H9 (cell line): ENCODE measurements around the gene ATAD2B. TPM values are rescaled to one million over a fixed set of nuclear protein-coding genes. Genes with fewer than 3 reads are reported as not detected.

ENCODE experiments used
- DNase-seq: peaks from one replicate; pipeline ENCODE4 v3.0.0-alpha.2; 2017
- H2AFZ ChIP-seq: one replicate; pipeline ENCODE4 v1.6.1; 2013; ENCODE audit warnings: mild to moderate bottlenecking, low read length, control low read depth, moderate library complexity
- H2AK5ac ChIP-seq: 2 replicates; pipeline ENCODE4 v1.6.1; 2013; ENCODE audit warnings: low read length, control low read depth, mixed read lengths; ENCODE audit not compliant: insufficient read length
- H2BK120ac ChIP-seq: one replicate; pipeline ENCODE4 v1.6.1; 2013; ENCODE audit warnings: low read depth, mild to moderate bottlenecking, low read length, control low read depth, inconsistent platforms; ENCODE audit not compliant: poor library complexity, severe bottlenecking
- H2BK12ac ChIP-seq: 2 replicates; pipeline ENCODE4 v1.6.1; 2013; ENCODE audit warnings: low read length, control low read depth, mixed read lengths, low read depth; ENCODE audit not compliant: insufficient read length
- H2BK15ac ChIP-seq: 2 replicates; pipeline ENCODE4 v1.6.1; 2013; ENCODE audit warnings: low read depth, low read length, control low read depth
- H2BK20ac ChIP-seq: one replicate; pipeline ENCODE4 v1.6.1; 2013; ENCODE audit warnings: low read depth, mild to moderate bottlenecking, low read length, control low read depth, inconsistent platforms; ENCODE audit not compliant: poor library complexity, severe bottlenecking
- H2BK5ac ChIP-seq: 2 replicates; pipeline ENCODE4 v1.6.1; 2013; ENCODE audit warnings: low read length, control low read depth, mixed read lengths; ENCODE audit not compliant: insufficient read length
- H3K14ac ChIP-seq: 2 replicates; pipeline ENCODE4 v1.6.1; 2013; ENCODE audit warnings: low read length, control low read depth; ENCODE audit not compliant: insufficient read depth
- H3K18ac ChIP-seq: 2 replicates; pipeline ENCODE4 v1.6.1; 2013; ENCODE audit warnings: low read depth, mild to moderate bottlenecking, mixed read lengths, low read length, control low read depth; ENCODE audit not compliant: insufficient read length
- H3K23ac ChIP-seq: 2 replicates; pipeline ENCODE4 v1.6.1; 2013; ENCODE audit warnings: low read length, control low read depth, mixed read lengths, low read depth; ENCODE audit not compliant: insufficient read length
- H3K23me2 ChIP-seq: 2 replicates; pipeline ENCODE4 v1.6.1; 2013; ENCODE audit warnings: low read depth, mild to moderate bottlenecking, mixed read lengths, low read length, control low read depth; ENCODE audit not compliant: insufficient read length, poor library complexity, severe bottlenecking
- H3K27ac ChIP-seq: 2 replicates; pipeline ENCODE4 v1.5.1; 2013; ENCODE audit warnings: low read length, control low read depth, mixed read lengths, low read depth; ENCODE audit not compliant: insufficient read length
- H3K27me3 ChIP-seq: 2 replicates; pipeline ENCODE4 v1.6.1; 2013; ENCODE audit warnings: low read length, control low read depth, inconsistent platforms; ENCODE audit not compliant: insufficient read depth
- H3K4ac ChIP-seq: 2 replicates; pipeline ENCODE4 v1.6.1; 2013; ENCODE audit warnings: low read depth, mild to moderate bottlenecking, control low read depth, inconsistent platforms, low read length, moderate library complexity
- H3K4me1 ChIP-seq: 2 replicates; pipeline ENCODE4 v1.6.1; 2013; ENCODE audit warnings: low read length, control low read depth, inconsistent platforms; ENCODE audit not compliant: insufficient read depth
- H3K4me2 ChIP-seq: 2 replicates; pipeline ENCODE4 v1.6.1; 2013; ENCODE audit warnings: low read length, control low read depth, mixed read lengths; ENCODE audit not compliant: insufficient read length, insufficient read depth
- H3K56ac ChIP-seq: 2 replicates; pipeline ENCODE4 v1.6.1; 2013; ENCODE audit warnings: low read depth, mild to moderate bottlenecking, mixed read lengths, low read length, control low read depth; ENCODE audit not compliant: insufficient read length
- H3K79me1 ChIP-seq: 2 replicates; pipeline ENCODE4 v1.6.1; 2013; ENCODE audit warnings: low read depth, mild to moderate bottlenecking, moderate library complexity, low read length, control low read depth, inconsistent platforms; ENCODE audit not compliant: insufficient read depth, poor library complexity, severe bottlenecking
- H3K79me2 ChIP-seq: 2 replicates; pipeline ENCODE4 v1.6.1; 2013; ENCODE audit warnings: low read length, control low read depth, inconsistent platforms; ENCODE audit not compliant: insufficient read depth
- H3K9ac ChIP-seq: 2 replicates; pipeline ENCODE4 v1.6.1; 2013; ENCODE audit warnings: low read length, control low read depth, mixed read lengths; ENCODE audit not compliant: insufficient read length; ENCODE audit errors: extremely low read depth
- H3K9me3 ChIP-seq: one replicate; pipeline ENCODE4 v1.6.1; 2013; ENCODE audit warnings: low read depth, low read length, inconsistent platforms; ENCODE audit not compliant: control insufficient read depth
- H3T11ph ChIP-seq: one replicate; pipeline ENCODE4 v1.6.1; 2013; ENCODE audit warnings: mild to moderate bottlenecking, low read length, control low read depth, inconsistent platforms
- H4K20me1 ChIP-seq: one replicate; pipeline ENCODE4 v1.6.1; 2013; ENCODE audit not compliant: control insufficient read depth, insufficient read length, insufficient read depth
- H4K5ac ChIP-seq: 2 replicates; pipeline ENCODE4 v1.6.1; 2013; ENCODE audit warnings: low read depth, mild to moderate bottlenecking, mixed read lengths, low read length, control low read depth; ENCODE audit not compliant: insufficient read length
- H4K8ac ChIP-seq: replicated peaks from 2 replicates; pipeline ENCODE4 v1.6.1; 2013; ENCODE audit warnings: low read length, control low read depth, mixed read lengths, low read depth; ENCODE audit not compliant: insufficient read length
- H4K91ac ChIP-seq: 2 replicates; pipeline ENCODE4 v1.6.1; 2013; ENCODE audit warnings: low read depth, mild to moderate bottlenecking, moderate library complexity, mixed read lengths, low read length, control low read depth; ENCODE audit not compliant: insufficient read length
- H3K27ac Mint-ChIP-seq, 3 experiments: 2 replicates in 2 of 3; 3 replicates in 1 of 3; pipeline ENCODE4 v1.8.0; 2020 to 2021; ENCODE audit warnings: mixed read lengths in 3 of 3, mild to moderate bottlenecking in 1 of 3, moderate library complexity in 1 of 3
- H3K27me3 Mint-ChIP-seq: 2 replicates; pipeline ENCODE4 v1.8.0; 2021; ENCODE audit warnings: low read depth, mild to moderate bottlenecking, moderate library complexity, mixed read lengths
- H3K36me3 Mint-ChIP-seq, 3 experiments: 2 replicates in 2 of 3; 3 replicates in 1 of 3; pipeline ENCODE4 v1.8.0; 2020 to 2021; ENCODE audit warnings: low read depth in 3 of 3, mixed read lengths in 3 of 3; ENCODE audit not compliant: insufficient read depth in 1 of 3
- H3K4me1 Mint-ChIP-seq, 2 experiments: 2 replicates each; pipeline ENCODE4 v1.8.0; 2020; ENCODE audit warnings: mixed read lengths in 2 of 2
- H3K4me3 Mint-ChIP-seq, 2 experiments: 2 replicates in 1 of 2; 3 replicates in 1 of 2; pipeline ENCODE4 v1.8.0; 2020 to 2021; ENCODE audit warnings: mild to moderate bottlenecking in 2 of 2, mixed read lengths in 2 of 2, moderate library complexity in 1 of 2
- H3K9me3 Mint-ChIP-seq, 2 experiments: 2 replicates in 1 of 2; 3 replicates in 1 of 2; pipeline ENCODE4 v1.8.0; 2020; ENCODE audit warnings: mild to moderate bottlenecking in 2 of 2, mixed read lengths in 2 of 2, moderate library complexity in 1 of 2
- CTCF ChIP-seq: fragments of 200-600 bp; sonication (generic); conservative IDR thresholded peaks from 3 replicates; pipeline ENCODE4 v1.8.0; 2021; ENCODE audit warnings: antibody characterized with exemption, mild to moderate bottlenecking
- WGBS: extraction: QIAGEN DNeasy Blood & Tissue Kit; methylation state at CpG from one replicate; pipeline ENCODE4 v1.1.7; 2013; ENCODE audit warnings: missing lambda C conversion rate, low lambda C conversion rate, mixed read lengths; ENCODE audit not compliant: insufficient read length; ENCODE audit errors: extremely low coverage; 5-methylcytosine and 5-hydroxymethylcytosine counted together
- total RNA-seq: library from RNA; stranded (reverse); gene quantifications from 2 replicates; pipeline ENCODE4 v1.2.1, GENCODE V29; 2021

Gene ATAD2B
- total RNA-seq, 1 experiment from 2014 or later = 21.4 TPM

- no peak overlapping the region for H3K23ac ChIP-seq
- no peak overlapping the region for H3K27ac ChIP-seq
- no peaks in the 10 kb centered on the region for H3K23me2 ChIP-seq
- no peak overlapping the region for H3K9ac ChIP-seq
- no peak overlapping the region for H3K14ac ChIP-seq
- DNase-seq = no peak
- Mint-ChIP-seq H3K27me3 (no peaks in the 10 kb centered on the region), H3K27ac (no peak overlapping the region), H3K4me3 (no peak overlapping the region), H3K4me1 (peaks cover 15% of the 10 kb centered on the region in 2 experiments), H3K9me3 (no peaks in the 10 kb centered on the region), H3K36me3 (peaks cover 0 to 4% (median 3%) of the 10 kb centered on the region in 3 experiments; a peak in 1 of 7 replicates)
- H2AFZ ChIP-seq = no peak overlapping the region
- H4K91ac ChIP-seq = no peak overlapping the region
- H2AK5ac ChIP-seq = no peak overlapping the region
- no peaks in the 10 kb centered on the region for H4K20me1 ChIP-seq
- no peak overlapping the region for H3T11ph ChIP-seq
- no peak overlapping the region for H3K4me2 ChIP-seq
- WGBS = no CpG with 5 or more reads among the region's 7 CpGs
- no peak overlapping the region for H4K8ac ChIP-seq
- H3K18ac ChIP-seq = no peak overlapping the region
- no peaks in the 10 kb centered on the region for H3K27me3 ChIP-seq
- H2BK5ac ChIP-seq = no peak overlapping the region
- no peak overlapping the region for H2BK15ac ChIP-seq
- no peak overlapping the region for H2BK120ac ChIP-seq
- H3K4me1 ChIP-seq = no peaks in the 10 kb centered on the region
- H3K9me3 ChIP-seq = no peaks in the 10 kb centered on the region
- peaks cover 4% of the 10 kb centered on the region for H3K79me1 ChIP-seq
- H2BK20ac ChIP-seq = no peak overlapping the region
- H2BK12ac ChIP-seq = no peak overlapping the region
- no peak for TF ChIP-seq CTCF
- no peak overlapping the region for H3K56ac ChIP-seq
- no peak overlapping the region for H4K5ac ChIP-seq
- H3K4ac ChIP-seq = no peak overlapping the region
- H3K79me2 ChIP-seq = peaks cover 7% of the 10 kb centered on the region; the same call in 1 of the 2 replicates
These were observed 11.6 kb downstream of the ATAD2B start for GRCh38 chr2:23915327-23915726.
